H1 (cell line): ENCODE results near the gene PTX4. TPM values are rescaled to one million over a fixed set of nuclear protein-coding genes. Genes with fewer than 3 reads are reported as not detected.

Experiments used
- CTCF ChIA-PET: fragments of 300-600 bp; sonication (Branson Sonifier 250); formaldehyde crosslinking; loops from one replicate; lab custom pipeline; 2021; ENCODE audit not compliant: partially characterized antibody; lab: Charles Lee
- POLR2A ChIA-PET: fragments of 300-600 bp; sonication (Branson Sonifier 250); formaldehyde crosslinking; loops from one replicate; lab custom pipeline; 2021; ENCODE audit warnings: inconsistent platforms; ENCODE audit not compliant: partially characterized antibody; lab: Charles Lee
- DNase-seq, 2 experiments: peaks; one replicate each; pipeline versions ENCODE4 v3.0.0 to v3.0.0-alpha.2; 2010 to 2022; ENCODE audit warnings: low spot score in 2 of 2, low read depth in 1 of 2, mixed read lengths in 1 of 2
- FAIRE-seq: peaks from 2 replicates; lab custom pipeline; 2011; peaks lifted over from hg19 to GRCh38; lab: Jason Lieb, UNC
- H2AFZ ChIP-seq: 2 replicates; pipeline ENCODE4 v1.8.1; 2012; ENCODE audit warnings: low read length, inconsistent platforms
- H2AK5ac ChIP-seq: 2 replicates; pipeline ENCODE4 v1.6.1; 2013; ENCODE audit warnings: low read depth, low read length
- H2BK120ac ChIP-seq: replicated peaks from 2 replicates; pipeline ENCODE3; 2013; ENCODE audit warnings: low read depth, low read length, inconsistent platforms
- H2BK12ac ChIP-seq: 2 replicates; pipeline ENCODE4 v1.6.1; 2013; ENCODE audit warnings: low read depth, low read length
- H2BK15ac ChIP-seq: 2 replicates; pipeline ENCODE4 v1.6.1; 2013; ENCODE audit warnings: low read length
- H2BK20ac ChIP-seq: 2 replicates; pipeline ENCODE4 v1.6.1; 2013; ENCODE audit warnings: low read length
- H2BK5ac ChIP-seq: 2 replicates; pipeline ENCODE4 v1.6.1; 2013; ENCODE audit warnings: low read depth, low read length
- H3K14ac ChIP-seq: 2 replicates; pipeline ENCODE4 v1.6.1; 2013; ENCODE audit warnings: inconsistent platforms; ENCODE audit not compliant: insufficient read length
- H3K18ac ChIP-seq: 2 replicates; pipeline ENCODE4 v1.6.1; 2013; ENCODE audit warnings: low read length; ENCODE audit errors: extremely low read depth
- H3K23ac ChIP-seq: 2 replicates; pipeline ENCODE4 v1.6.1; 2013; ENCODE audit warnings: inconsistent platforms; ENCODE audit not compliant: insufficient read length
- H3K23me2 ChIP-seq: 2 replicates; pipeline ENCODE4 v1.6.1; 2013; ENCODE audit warnings: low read depth, low read length
- H3K27ac ChIP-seq: 2 replicates; pipeline ENCODE4 v1.6.1; 2011; ENCODE audit warnings: low read depth, low read length, inconsistent platforms
- H3K27me3 ChIP-seq, 4 experiments: replicated peaks in 1 of 4; 1 replicate in 1 of 4; 2 replicates in 3 of 4; pipeline versions ENCODE4 v1.6.1 to v1.8.1; 2011 to 2013; ENCODE audit warnings: low read length in 3 of 4, mild to moderate bottlenecking in 3 of 4, inconsistent platforms in 2 of 4, mixed read lengths in 2 of 4, moderate library complexity in 1 of 4; ENCODE audit not compliant: control insufficient read depth in 3 of 4, insufficient read depth in 3 of 4; ENCODE audit errors: extremely low read depth in 1 of 4
- H3K36me3 ChIP-seq, 4 experiments: 2 replicates each; pipeline versions ENCODE4 v1.6.1 to v1.8.1; 2011 to 2013; ENCODE audit warnings: mild to moderate bottlenecking in 4 of 4, low read length in 3 of 4, moderate library complexity in 2 of 4, control low read depth in 1 of 4, inconsistent platforms in 1 of 4; ENCODE audit not compliant: insufficient read depth in 4 of 4, control insufficient read depth in 2 of 4
- H3K4ac ChIP-seq: replicated peaks from 2 replicates; pipeline ENCODE3; 2013; ENCODE audit warnings: low read length, low read depth, mixed read lengths, inconsistent platforms; ENCODE audit not compliant: insufficient read length
- H3K4me1 ChIP-seq, 4 experiments: replicated peaks in 1 of 4; 1 replicate in 1 of 4; 2 replicates in 3 of 4; pipeline versions ENCODE4 v1.6.1 to v1.8.1; 2011 to 2013; ENCODE audit warnings: low read length in 3 of 4, inconsistent platforms in 2 of 4, mixed read lengths in 1 of 4; ENCODE audit not compliant: insufficient read depth in 4 of 4, control insufficient read depth in 3 of 4
- H3K4me2 ChIP-seq, 2 experiments: 2 replicates each; pipeline versions ENCODE4 v1.6.1 to v1.8.1; 2011 to 2013; ENCODE audit warnings: low read depth in 2 of 2, low read length in 2 of 2, control low read depth in 1 of 2, inconsistent platforms in 1 of 2, mild to moderate bottlenecking in 1 of 2; ENCODE audit not compliant: insufficient read depth in 1 of 2
- H3K4me3 ChIP-seq, 4 experiments: fragments of 200-600, 300-600 bp in 1 of 4; sonication (generic), shearing (Covaris generic), sonication (Bioruptor Twin) in 1 of 4; 2 replicates each; pipeline versions ENCODE4 v1.5.1 to v1.8.1; 2011 to 2016; ENCODE audit warnings: low read length in 4 of 4, low read depth in 3 of 4, control low read depth in 2 of 4, inconsistent platforms in 2 of 4, mild to moderate bottlenecking in 2 of 4, mixed read lengths in 1 of 4, moderate library complexity in 1 of 4; ENCODE audit not compliant: insufficient read depth in 2 of 4; ENCODE audit errors: extremely low read depth in 1 of 4
- H3K56ac ChIP-seq: replicated peaks from 2 replicates; pipeline ENCODE3; 2013; ENCODE audit warnings: low read depth, mild to moderate bottlenecking, mixed read lengths, low read length, inconsistent platforms; ENCODE audit not compliant: insufficient read length
- H3K79me1 ChIP-seq: 2 replicates; pipeline ENCODE4 v1.6.1; 2013; ENCODE audit warnings: low read depth, low read length, control low read depth
- H3K79me2 ChIP-seq, 2 experiments: 2 replicates each; pipeline versions ENCODE4 v1.6.1 to v1.8.1; 2012 to 2013; ENCODE audit warnings: low read length in 2 of 2, mild to moderate bottlenecking in 2 of 2, inconsistent platforms in 1 of 2; ENCODE audit not compliant: insufficient read depth in 2 of 2, control insufficient read depth in 1 of 2
- H3K9ac ChIP-seq, 4 experiments: replicated peaks in 1 of 4; 1 replicate in 1 of 4; 2 replicates in 3 of 4; pipeline versions ENCODE4 v1.6.1 to v1.8.1; 2011 to 2013; ENCODE audit warnings: low read depth in 3 of 4, low read length in 3 of 4, control low read depth in 2 of 4, mild to moderate bottlenecking in 2 of 4, moderate library complexity in 2 of 4, inconsistent platforms in 1 of 4; ENCODE audit errors: extremely low read depth in 1 of 4
- H3K9me3 ChIP-seq, 2 experiments: 2 replicates each; pipeline versions ENCODE4 v1.6.1 to v1.8.1; 2012 to 2013; ENCODE audit warnings: mild to moderate bottlenecking in 2 of 2, moderate library complexity in 2 of 2, control low read depth in 1 of 2, inconsistent platforms in 1 of 2, low read depth in 1 of 2, low read length in 1 of 2, mixed read lengths in 1 of 2; ENCODE audit not compliant: insufficient read depth in 2 of 2
- H4K20me1 ChIP-seq, 2 experiments: replicated peaks in 1 of 2; 2 replicates each; pipeline versions ENCODE3 to v1.8.1; 2011 to 2013; ENCODE audit warnings: inconsistent platforms in 2 of 2, low read length in 2 of 2, mild to moderate bottlenecking in 1 of 2; ENCODE audit not compliant: insufficient read depth in 2 of 2, control insufficient read depth in 1 of 2
- H4K5ac ChIP-seq: 2 replicates; pipeline ENCODE4 v1.6.1; 2013; ENCODE audit warnings: low read length, low read depth, mixed read lengths, inconsistent platforms; ENCODE audit not compliant: insufficient read length
- H4K8ac ChIP-seq: 2 replicates; pipeline ENCODE4 v1.8.0; 2013; ENCODE audit warnings: mild to moderate bottlenecking, moderate library complexity, low read length, inconsistent platforms; ENCODE audit not compliant: insufficient read depth; ENCODE audit errors: extremely low read depth
- H4K91ac ChIP-seq: replicated peaks from 2 replicates; pipeline ENCODE3; 2013; ENCODE audit warnings: low read length, mixed read lengths, inconsistent platforms; ENCODE audit not compliant: insufficient read length
- ASH2L ChIP-seq: fragments of 200-600, 300-600 bp; sonication (generic); IDR thresholded peaks from one replicate; pipeline ENCODE4 v1.7.1; 2017; ENCODE audit warnings: low read length
- ATF2 ChIP-seq: IDR thresholded peaks from 2 replicates; pipeline ENCODE4 v1.6.1; 2012; ENCODE audit warnings: low read length, inconsistent platforms
- BACH1 ChIP-seq: IDR thresholded peaks from 2 replicates; pipeline ENCODE4 v1.6.1; 2012; ENCODE audit warnings: low read length, improper control_type of control experiment
- CTCF ChIP-seq, 3 experiments: IDR thresholded peaks; 1 replicate in 2 of 3; 2 replicates in 1 of 3; pipeline versions ENCODE4 v1.5.1 to v1.6.1; 2011; ENCODE audit warnings: low read length in 3 of 3, mild to moderate bottlenecking in 3 of 3, inconsistent platforms in 2 of 3, low read depth in 1 of 3, moderate library complexity in 1 of 3; ENCODE audit not compliant: insufficient read depth in 1 of 3; ENCODE audit errors: control extremely low read depth in 1 of 3
- EGR1 ChIP-seq: IDR thresholded peaks from 2 replicates; pipeline ENCODE4 v1.6.1; 2011; ENCODE audit warnings: low read depth, low read length, borderline replicate concordance
- GABPA ChIP-seq: IDR thresholded peaks from 2 replicates; pipeline ENCODE4 v1.6.1; 2011; ENCODE audit warnings: mild to moderate bottlenecking, low read length, moderate library complexity, borderline replicate concordance; ENCODE audit not compliant: insufficient read depth
- PHF8 ChIP-seq: fragments of 200-600 bp; sonication (generic); conservative IDR thresholded peaks from 2 replicates; pipeline ENCODE4 v1.7.1; 2012; ENCODE audit warnings: low read depth, mild to moderate bottlenecking, inconsistent platforms, low read length, moderate library complexity
- RFX5 ChIP-seq: IDR thresholded peaks from 2 replicates; pipeline ENCODE4 v1.6.1; 2011; ENCODE audit warnings: low read depth, low read length, improper control_type of control experiment, borderline replicate concordance
- SP1 ChIP-seq: IDR thresholded peaks from 2 replicates; pipeline ENCODE4 v1.6.1; 2011; ENCODE audit warnings: low read depth, low read length
- TEAD4 ChIP-seq: IDR thresholded peaks from 2 replicates; pipeline ENCODE4 v1.6.1; 2012; ENCODE audit warnings: low read depth, low read length, inconsistent platforms, mixed read lengths
- WGBS, 2 experiments: shearing (Covaris generic) in 1 of 2; methylation state at CpG; one replicate each; pipeline versions ENCODE4 v1.1.6 to v1.1.7; 2013 to 2015; ENCODE audit warnings: low lambda C conversion rate in 2 of 2, mixed read lengths in 2 of 2, inconsistent platforms in 1 of 2, low coverage in 1 of 2, missing lambda C conversion rate in 1 of 2; ENCODE audit not compliant: insufficient replicate concordance in 2 of 2, insufficient coverage in 1 of 2, insufficient read length in 1 of 2; ENCODE audit errors: extremely low coverage in 1 of 2, missing lambda C conversion rate in 1 of 2; 5-methylcytosine and 5-hydroxymethylcytosine counted together
- polyA plus RNA-seq, 7 experiments: library from polyadenylated mRNA; depleted of rRNA in 3 of 7; stranded (reverse) in 5 of 7; unstranded in 2 of 7; fragments of >200 nt in 5 of 7; fragments of 200-250 nt in 2 of 7; gene quantifications; 1 replicate in 5 of 7; 2 replicates in 1 of 7; 4 replicates in 1 of 7; pipeline versions ENCODE4 v1.2.1 to v1.2.3, GENCODE V29; 2011 to 2013; ENCODE audit warnings: missing spikeins in 2 of 7, mixed read lengths in 2 of 7
- total RNA-seq: library from RNA; stranded (reverse); fragmentation: NEBNext Ultra II Directional; extraction: Animal tissue kit (Norgen Biotek cat#: 25700); gene quantifications from 2 replicates; pipeline ENCODE4 v1.2.1, GENCODE V29; 2021

Gene PTX4
- total and polyA plus RNA-seq, 2 of the 8 experiments (the other 6 are each of a cell fraction or from before 2014, with no cell fraction given): not detected

- Histone ChIP-seq H2BK15ac (no peak overlapping the region), H3K36me3 (peaks cover 0 to 25% (median 5%) of the 10 kb centered on the region in 4 experiments; a peak in 4 of 8 replicates), H3K14ac (no peak overlapping the region), H3K27me3 (no peaks in the 10 kb centered on the region), H2AK5ac (no peak overlapping the region), H3K4me3 (no peak overlapping the region), H3K18ac (no peak overlapping the region), H3K4me2 (no peak overlapping the region), H2BK120ac (no peak overlapping the region), H3K56ac (no peak overlapping the region), H4K20me1 (peaks cover 2 to 13% of the 10 kb centered on the region in 2 experiments), H3K79me2 (no peaks in the 10 kb centered on the region), H4K5ac (no peak overlapping the region), H3K23me2 (no peaks in the 10 kb centered on the region), H3K9me3 (no peaks in the 10 kb centered on the region), H2BK12ac (no peak overlapping the region), H3K23ac (no peak overlapping the region), H3K27ac (no peak overlapping the region), H2AFZ (no peak overlapping the region), H3K4ac (no peak overlapping the region), H3K4me1 (no peaks in the 10 kb centered on the region), H4K91ac (no peak overlapping the region), H3K9ac (no peak overlapping the region), H3K79me1 (no peaks in the 10 kb centered on the region), H4K8ac (peak overlapping the region; percentile 25; the same call in 1 of the 2 replicates), H2BK20ac (no peak overlapping the region), H2BK5ac (no peak overlapping the region)
- POLR2A ChIA-PET: interaction anchor here (0.6 kb wide), 1 partner anchor 59 kb away, joined by 4 read pairs; no protein-coding TSS in a partner anchor
- CTCF ChIA-PET: interaction anchor here (0.8 to 1.4 kb wide), 2 partner anchors 12 to 16 kb away, joined by 3 read pairs; no protein-coding TSS in a partner anchor
- FAIRE-seq (no peak), DNase-seq (no peak)
- WGBS, 2 experiments: 94% methylated on average over 11 of the region's 11 CpGs; no CpG with 5 or more reads in 1 of the 2 experiments
- TF ChIP-seq ASH2L (no peak), TEAD4 (no peak), PHF8 (no peak), ATF2 (no peak), CTCF (IDR thresholded peaks at IDR 0.05; ENCODE audit: control extremely low read depth in 1 of 3, insufficient read depth in 1 of 3, low read depth in 1 of 3, low read length in 3 of 3) (no peak), GABPA (no peak), RFX5 (no peak), EGR1 (no peak), BACH1 (no peak), SP1 (no peak)
Observed at GRCh38 chr16:1447965-1448364, 40.8 kb downstream of the PTX4 start.
